SK-N-SH (cell line): ENCODE data around the gene CCDC178. TPM values are rescaled to one million over a fixed set of nuclear protein-coding genes. Genes with fewer than 3 reads are reported as not detected.

Experiments used
- CTCF ChIA-PET: fragments of 300-600, 350-600 bp; formaldehyde crosslinking; extraction: SDS; loops from one replicate; lab custom pipeline; 2021; lab: Yijun Ruan, JAX
- POLR2A ChIA-PET: fragments of 350-600 bp; sonication (Branson Sonifier 250); formaldehyde crosslinking; extraction: SDS; loops from one replicate; lab custom pipeline; 2020; ENCODE audit warnings: antibody characterized with exemption, inconsistent platforms; lab: Yijun Ruan, JAX
- DNase-seq: peaks from one replicate; pipeline ENCODE4 v3.0.0; 2012
- H2AFZ ChIP-seq: fragments of 200-600 bp; sonication (generic); 2 replicates; pipeline ENCODE4 v1.8.1; 2016; ENCODE audit warnings: antibody characterized with exemption, mild to moderate bottlenecking, low read depth
- H3F3A ChIP-seq: fragments of 200-600 bp; sonication (generic); replicated peaks from 2 replicates; pipeline ENCODE3; 2016; ENCODE audit warnings: antibody characterized with exemption, mild to moderate bottlenecking; ENCODE audit not compliant: insufficient read depth
- H3K27ac ChIP-seq, 2 experiments: fragments of 200-500 bp in 1 of 2; fragments of 200-600 bp in 1 of 2; sonication (Bioruptor generic) in 1 of 2; sonication (generic), shearing (Covaris generic) in 1 of 2; 2 replicates each; pipeline versions ENCODE4 v1.5.1 to v1.6.1; 2014 to 2016; ENCODE audit warnings: low read depth in 2 of 2, inconsistent platforms in 1 of 2, low read length in 1 of 2, mild to moderate bottlenecking in 1 of 2, mixed read lengths in 1 of 2
- H3K27me3 ChIP-seq: fragments of 200-600 bp; sonication (generic), shearing (Covaris generic); 2 replicates; pipeline ENCODE4 v1.6.1; 2016; ENCODE audit warnings: mixed run types; ENCODE audit not compliant: insufficient read depth
- H3K36me3 ChIP-seq, 2 experiments: fragments of 200-500 bp in 1 of 2; fragments of 200-600 bp in 1 of 2; sonication (Bioruptor generic) in 1 of 2; sonication (generic) in 1 of 2; replicated peaks in 1 of 2; 2 replicates each; pipeline versions ENCODE3 to v1.5.1; 2014 to 2016; ENCODE audit warnings: low read length in 1 of 2, mild to moderate bottlenecking in 1 of 2; ENCODE audit not compliant: insufficient read depth in 2 of 2, control insufficient read depth in 1 of 2
- H3K4me1 ChIP-seq, 2 experiments: fragments of 200-500 bp in 1 of 2; fragments of 200-600 bp in 1 of 2; sonication (Bioruptor generic) in 1 of 2; sonication (generic), shearing (Covaris generic) in 1 of 2; 2 replicates each; pipeline versions ENCODE4 v1.5.1 to v1.6.1; 2014 to 2016; ENCODE audit warnings: low read depth in 1 of 2, low read length in 1 of 2, mixed run types in 1 of 2; ENCODE audit not compliant: insufficient read depth in 2 of 2, control insufficient read depth in 1 of 2
- H3K4me2 ChIP-seq: fragments of 200-600 bp; sonication (generic), shearing (Covaris generic); 2 replicates; pipeline ENCODE4 v1.6.1; 2017; ENCODE audit warnings: mixed run types
- H3K4me3 ChIP-seq, 2 experiments: fragments of 200-500 bp in 1 of 2; fragments of 200-600 bp in 1 of 2; sonication (Bioruptor generic) in 1 of 2; sonication (generic), shearing (Covaris generic) in 1 of 2; 2 replicates each; pipeline versions ENCODE4 v1.5.1 to v1.8.1; 2014 to 2016; ENCODE audit warnings: low read depth in 2 of 2, inconsistent platforms in 1 of 2, low read length in 1 of 2, mild to moderate bottlenecking in 1 of 2, mixed read lengths in 1 of 2, moderate library complexity in 1 of 2
- H3K79me2 ChIP-seq: fragments of 200-600 bp; sonication (generic); 2 replicates; pipeline ENCODE4 v1.8.1; 2017; ENCODE audit warnings: mild to moderate bottlenecking; ENCODE audit not compliant: insufficient read depth
- H3K9ac ChIP-seq: fragments of 200-600 bp; sonication (generic); 2 replicates; pipeline ENCODE4 v1.6.1; 2017; ENCODE audit warnings: mixed run types
- H3K9me2 ChIP-seq: fragments of 200-600 bp; sonication (generic); 2 replicates; pipeline ENCODE4 v1.6.1; 2017; ENCODE audit warnings: mixed run types
- H3K9me3 ChIP-seq: fragments of 200-600 bp; sonication (generic); 2 replicates; pipeline ENCODE4 v1.6.1; 2017; ENCODE audit warnings: mixed run types, mild to moderate bottlenecking, moderate library complexity
- H4K20me1 ChIP-seq: fragments of 200-600 bp; sonication (generic); 2 replicates; pipeline ENCODE4 v1.6.1; 2017; ENCODE audit warnings: mild to moderate bottlenecking, mixed run types; ENCODE audit not compliant: insufficient read depth
- CTCF ChIP-seq: fragments of 200-600 bp; sonication (generic); IDR thresholded peaks from 2 replicates; pipeline ENCODE4 v1.6.1; 2017; ENCODE audit warnings: antibody characterized with exemption, mild to moderate bottlenecking, moderate library complexity
- ELF1 ChIP-seq: IDR thresholded peaks from 2 replicates; pipeline ENCODE4 v1.4.0; 2012
- EP300 ChIP-seq, 2 experiments: IDR thresholded peaks; 2 replicates each; pipeline versions ENCODE4 v1.4.0 to v1.6.1; 2012; ENCODE audit warnings: borderline replicate concordance in 1 of 2, low read depth in 1 of 2, low read length in 1 of 2
- EZH2phosphoT487 ChIP-seq: fragments of 200-600 bp; sonication (generic); IDR thresholded peaks from 2 replicates; pipeline ENCODE4 v1.6.1; 2017; ENCODE audit warnings: low read depth, mixed run types, mild to moderate bottlenecking, antibody characterized with exemption, moderate library complexity, borderline replicate concordance
- FOXM1 ChIP-seq: IDR thresholded peaks from 2 replicates; pipeline ENCODE4 v1.4.0; 2012; ENCODE audit warnings: low read depth, mild to moderate bottlenecking
- GABPA ChIP-seq: IDR thresholded peaks from 2 replicates; pipeline ENCODE4 v1.4.0; 2012; ENCODE audit warnings: low read depth, mild to moderate bottlenecking
- JUND ChIP-seq: IDR thresholded peaks from 2 replicates; pipeline ENCODE4 v1.4.0; 2012
- MAX ChIP-seq: IDR thresholded peaks from 2 replicates; pipeline ENCODE4 v1.4.0; 2012; ENCODE audit warnings: low read depth
- MEF2A ChIP-seq: IDR thresholded peaks from 2 replicates; pipeline ENCODE4 v1.4.0; 2012; ENCODE audit warnings: low read depth, borderline replicate concordance
- NRF1 ChIP-seq: IDR thresholded peaks from 2 replicates; pipeline ENCODE4 v1.6.1; 2012; ENCODE audit warnings: low read depth, mild to moderate bottlenecking, low read length
- RCOR1 ChIP-seq: fragments of 150-350 bp; IDR thresholded peaks from 2 replicates; pipeline ENCODE4 v1.6.1; 2017; ENCODE audit warnings: antibody characterized with exemption, low read length
- RFX5 ChIP-seq: IDR thresholded peaks from 2 replicates; pipeline ENCODE4 v1.6.1; 2012; ENCODE audit warnings: mild to moderate bottlenecking, improper control_type of control experiment, low read length
- RXRA ChIP-seq: IDR thresholded peaks from 2 replicates; pipeline ENCODE4 v1.4.0; 2012; ENCODE audit warnings: low read depth, mild to moderate bottlenecking, borderline replicate concordance
- TAF1 ChIP-seq: IDR thresholded peaks from 2 replicates; pipeline ENCODE4 v1.6.1; 2012; ENCODE audit warnings: low read depth, mild to moderate bottlenecking, low read length, moderate library complexity, borderline replicate concordance
- TCF12 ChIP-seq: IDR thresholded peaks from 2 replicates; pipeline ENCODE4 v1.4.0; 2012
- YY1 ChIP-seq: IDR thresholded peaks from 2 replicates; pipeline ENCODE4 v1.4.0; 2012; ENCODE audit warnings: low read depth, mild to moderate bottlenecking
- ZBTB33 ChIP-seq: IDR thresholded peaks from 2 replicates; pipeline ENCODE4 v1.4.0; 2012; ENCODE audit warnings: low read depth, borderline replicate concordance
- WGBS: methylation state at CpG from one replicate; pipeline ENCODE4 v1.1.6; 2017; ENCODE audit warnings: low lambda C conversion rate; 5-methylcytosine and 5-hydroxymethylcytosine counted together
- polyA plus RNA-seq, 3 experiments: library from polyadenylated mRNA; depleted of rRNA; stranded (reverse); fragments of >200 nt; gene quantifications; 2 replicates each; pipeline ENCODE4 v1.2.3, GENCODE V29; 2012
- TF ChIP-seq, protein P1 (sequence below): IDR thresholded peaks from 2 replicates; pipeline ENCODE4 v1.4.0; 2012; ENCODE audit warnings: low read depth, borderline replicate concordance
- TF ChIP-seq, protein P2 (sequence below): fragments of 150-350 bp; IDR thresholded peaks from 2 replicates; pipeline ENCODE4 v1.6.1; 2017; ENCODE audit warnings: antibody characterized with exemption, low read length, low read depth, borderline replicate concordance
- TF ChIP-seq, protein P3 (sequence below): IDR thresholded peaks from 2 replicates; pipeline ENCODE4; 2012

Gene CCDC178
- polyA plus RNA-seq, 1 of the 3 experiments (the other 2 are of a cell fraction): not detected

- H3K4me1 ChIP-seq: no peaks in the 10 kb centered on the region
- H3K27me3 ChIP-seq: no peaks in the 10 kb centered on the region; the same call in 1 of the 2 replicates
- CTCF ChIA-PET: no interaction called here
- 22% methylated on average over 1 of the region's 1 CpG for WGBS
- H3K9me3 ChIP-seq: no peaks in the 10 kb centered on the region
- no peak for DNase-seq
- H3K27ac ChIP-seq: no peak overlapping the region
- no peak overlapping the region for H3K4me2 ChIP-seq
- H4K20me1 ChIP-seq: no peaks in the 10 kb centered on the region
- H3K9me2 ChIP-seq: no peaks in the 10 kb centered on the region
- no peak for TF ChIP-seq TAF1
- TF ChIP-seq FOXM1: no peak
- TF ChIP-seq CTCF: no peak
- no peak for TF ChIP-seq EP300 (IDR thresholded peaks at IDR 0.05; ENCODE audit: borderline replicate concordance in 1 of 2, low read depth in 1 of 2, low read length in 1 of 2)
- TF ChIP-seq GABPA: no peak
- TF ChIP-seq RFX5: no peak
- TF ChIP-seq, protein P1, sequence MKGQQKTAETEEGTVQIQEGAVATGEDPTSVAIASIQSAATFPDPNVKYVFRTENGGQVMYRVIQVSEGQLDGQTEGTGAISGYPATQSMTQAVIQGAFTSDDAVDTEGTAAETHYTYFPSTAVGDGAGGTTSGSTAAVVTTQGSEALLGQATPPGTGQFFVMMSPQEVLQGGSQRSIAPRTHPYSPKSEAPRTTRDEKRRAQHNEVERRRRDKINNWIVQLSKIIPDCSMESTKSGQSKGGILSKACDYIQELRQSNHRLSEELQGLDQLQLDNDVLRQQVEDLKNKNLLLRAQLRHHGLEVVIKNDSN: no peak
- TF ChIP-seq EZH2phosphoT487: no peak
- TF ChIP-seq, protein P2, sequence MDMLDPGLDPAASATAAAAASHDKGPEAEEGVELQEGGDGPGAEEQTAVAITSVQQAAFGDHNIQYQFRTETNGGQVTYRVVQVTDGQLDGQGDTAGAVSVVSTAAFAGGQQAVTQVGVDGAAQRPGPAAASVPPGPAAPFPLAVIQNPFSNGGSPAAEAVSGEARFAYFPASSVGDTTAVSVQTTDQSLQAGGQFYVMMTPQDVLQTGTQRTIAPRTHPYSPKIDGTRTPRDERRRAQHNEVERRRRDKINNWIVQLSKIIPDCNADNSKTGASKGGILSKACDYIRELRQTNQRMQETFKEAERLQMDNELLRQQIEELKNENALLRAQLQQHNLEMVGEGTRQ: no peak
- TF ChIP-seq MAX: no peak
- TF ChIP-seq RXRA: no peak
- no peak for TF ChIP-seq MEF2A
- no peak for TF ChIP-seq NRF1
- H2AFZ ChIP-seq: no peak overlapping the region
- H3F3A ChIP-seq: no peaks in the 10 kb centered on the region
- no peak overlapping the region for H3K4me3 ChIP-seq
- H3K9ac ChIP-seq: no peak overlapping the region
- no peaks in the 10 kb centered on the region for H3K79me2 ChIP-seq
- POLR2A ChIA-PET: no interaction called here
- no peaks in the 10 kb centered on the region for H3K36me3 ChIP-seq
These were observed 7.7 kb downstream of the CCDC178 start for GRCh38 chr18:33432857-33433256.

DNA sequence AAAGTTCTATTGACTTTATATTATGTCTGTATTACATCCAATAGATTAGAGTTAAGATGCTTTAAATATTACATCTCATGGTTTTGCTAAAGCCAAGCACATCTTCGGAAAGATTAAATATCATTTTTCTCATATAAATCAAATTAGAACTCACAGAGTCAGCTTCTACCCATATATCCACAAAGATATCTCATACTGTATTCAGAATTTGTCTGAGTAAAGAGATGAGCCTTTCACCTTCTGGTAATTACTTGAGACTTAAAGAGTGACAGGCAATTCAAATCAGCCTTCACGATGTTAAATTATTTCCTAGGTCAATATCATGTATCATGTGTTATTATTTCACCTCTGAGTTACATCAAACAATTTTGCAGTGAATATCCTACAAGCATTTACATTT, 13.0 kb downstream of the CCDC178 start:
- H3K36me3 ChIP-seq: no peaks in the 10 kb centered on the region
- no peak overlapping the region for H3K4me3 ChIP-seq
- no peaks in the 10 kb centered on the region for H3K79me2 ChIP-seq
- H3F3A ChIP-seq: peaks cover 2% of the 10 kb centered on the region
- no peak overlapping the region for H2AFZ ChIP-seq
- DNase-seq: no peak
- H4K20me1 ChIP-seq: no peaks in the 10 kb centered on the region
- H3K9me3 ChIP-seq: no peaks in the 10 kb centered on the region
- no peaks in the 10 kb centered on the region for H3K4me1 ChIP-seq
- H3K9me2 ChIP-seq: no peaks in the 10 kb centered on the region
- ChIA-PET CTCF (interaction anchor here (0.9 kb wide), 1 partner anchor 10 kb away, joined by 3 read pairs; no protein-coding TSS in a partner anchor), POLR2A (no interaction called here)
- H3K27ac ChIP-seq: no peak overlapping the region
- no peaks in the 10 kb centered on the region for H3K27me3 ChIP-seq
- 41% methylated on average over 2 of the region's 2 CpGs for WGBS
- no peak overlapping the region for H3K9ac ChIP-seq
- H3K4me2 ChIP-seq: no peak overlapping the region
- TF ChIP-seq ZBTB33: no peak
- TF ChIP-seq EZH2phosphoT487: no peak
- no peak for TF ChIP-seq ELF1
- TF ChIP-seq EP300 (IDR thresholded peaks at IDR 0.05; ENCODE audit: borderline replicate concordance in 1 of 2, low read depth in 1 of 2, low read length in 1 of 2): no peak
- TF ChIP-seq, protein P3, sequence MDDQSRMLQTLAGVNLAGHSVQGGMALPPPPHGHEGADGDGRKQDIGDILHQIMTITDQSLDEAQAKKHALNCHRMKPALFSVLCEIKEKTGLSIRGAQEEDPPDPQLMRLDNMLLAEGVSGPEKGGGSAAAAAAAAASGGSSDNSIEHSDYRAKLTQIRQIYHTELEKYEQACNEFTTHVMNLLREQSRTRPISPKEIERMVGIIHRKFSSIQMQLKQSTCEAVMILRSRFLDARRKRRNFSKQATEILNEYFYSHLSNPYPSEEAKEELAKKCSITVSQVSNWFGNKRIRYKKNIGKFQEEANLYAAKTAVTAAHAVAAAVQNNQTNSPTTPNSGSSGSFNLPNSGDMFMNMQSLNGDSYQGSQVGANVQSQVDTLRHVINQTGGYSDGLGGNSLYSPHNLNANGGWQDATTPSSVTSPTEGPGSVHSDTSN: no peak
- no peak for TF ChIP-seq YY1
- TF ChIP-seq TCF12: no peak
- TF ChIP-seq JUND: no peak
- no peak for TF ChIP-seq RCOR1
- no peak for TF ChIP-seq GABPA
- TF ChIP-seq, protein P1: no peak
